K562 (cell line): ENCODE results near the gene TOMM6. TPM values are rescaled to one million over a fixed set of nuclear protein-coding genes. Genes with fewer than 3 reads are reported as not detected.
A peak's percentile ranks its signal among the peaks of the same experiment; 100 is the strongest.

Experiments
- ARID2 ChIP-seq: fragments of 450-650 bp; IDR thresholded peaks from 2 replicates; pipeline ENCODE4 v1.6.1; 2017; ENCODE audit warnings: antibody characterized with exemption, mild to moderate bottlenecking
- ARNT ChIP-seq, 2 experiments: fragments of 450-650 bp; IDR thresholded peaks; 2 replicates each; pipeline ENCODE4 v1.6.1; 2016; ENCODE audit warnings: mild to moderate bottlenecking in 1 of 2
- ELF4 ChIP-seq: fragments of 450-650 bp; formaldehyde crosslinking; IDR thresholded peaks from 2 replicates; pipeline ENCODE4 v1.4.0; 2022; ENCODE audit warnings: missing genetic modification characterization
- ERF ChIP-seq: fragments of 450-650 bp; formaldehyde crosslinking; IDR thresholded peaks from 2 replicates; pipeline ENCODE4 v1.4.0; 2020; ENCODE audit warnings: mild to moderate bottlenecking, mixed read lengths
- ESRRA ChIP-seq: fragments of 450-650 bp; IDR thresholded peaks from 2 replicates; pipeline ENCODE4 v1.6.1; 2014; ENCODE audit warnings: low read depth, mild to moderate bottlenecking, moderate library complexity, borderline replicate concordance
- GATAD2A ChIP-seq: fragments of 450-650 bp; IDR thresholded peaks from 2 replicates; pipeline ENCODE4 v1.6.1; 2017
- HDGF ChIP-seq: fragments of 450-650 bp; IDR thresholded peaks from 2 replicates; pipeline ENCODE4 v1.6.1; 2016
- HLTF ChIP-seq: fragments of 450-650 bp; IDR thresholded peaks from 2 replicates; pipeline ENCODE4 v1.6.1; 2016
- JUND ChIP-seq, 2 experiments: IDR thresholded peaks; 2 replicates in 1 of 2; 3 replicates in 1 of 2; pipeline ENCODE4 v1.6.1; 2011; ENCODE audit warnings: borderline replicate concordance in 2 of 2, low read depth in 2 of 2, low read length in 2 of 2, improper control_type of control experiment in 1 of 2, missing biosample characterization in 1 of 2, missing genetic modification characterization in 1 of 2, missing genetic modification reagents in 1 of 2
- LCOR ChIP-seq: sonication (generic); formaldehyde crosslinking; IDR thresholded peaks from 2 replicates; pipeline ENCODE4 v1.8.0; 2022; ENCODE audit warnings: mild to moderate bottlenecking, missing genetic modification reagents
- MEF2A ChIP-seq: IDR thresholded peaks from 2 replicates; pipeline ENCODE4 v1.6.1; 2011; ENCODE audit warnings: low read depth, mild to moderate bottlenecking, low read length, moderate library complexity; ENCODE audit not compliant: control insufficient read depth
- MTA2 ChIP-seq: fragments of 450-650 bp; IDR thresholded peaks from 2 replicates; pipeline ENCODE4 v1.6.1; 2016; ENCODE audit warnings: low read depth
- SRF ChIP-seq, 2 experiments: fragments of 250-450, 450-650 bp in 1 of 2; sonication (Bioruptor Pico) in 1 of 2; sonication (generic) in 1 of 2; formaldehyde crosslinking; IDR thresholded peaks; 2 replicates each; pipeline versions ENCODE4 v1.5.0 to v1.5.1; 2020 to 2022; ENCODE audit warnings: mild to moderate bottlenecking in 1 of 2, missing genetic modification reagents in 1 of 2
- TCF3 ChIP-seq: sonication (generic); formaldehyde crosslinking; IDR thresholded peaks from 2 replicates; pipeline ENCODE4 v1.4.0; 2020; ENCODE audit warnings: mild to moderate bottlenecking, missing genetic modification reagents
- XRCC5 ChIP-seq: fragments of 200-400 bp; formaldehyde crosslinking; IDR thresholded peaks from 2 replicates; pipeline ENCODE4 v1.6.1; 2017; ENCODE audit warnings: low read depth, mild to moderate bottlenecking, low read length
- ZNF3 ChIP-seq: fragments of 250-450 bp; sonication (Bioruptor Pico); IDR thresholded peaks from 2 replicates; pipeline ENCODE4 v1.5.0; 2021; ENCODE audit warnings: mild to moderate bottlenecking, moderate library complexity
- polyA plus RNA-seq, 8 experiments: library from polyadenylated mRNA; depleted of rRNA in 4 of 8; stranded (reverse) in 5 of 8; unstranded in 3 of 8; fragments of >200 nt; fragmentation: Nextera tagmentation in 2 of 8; fragmentation: Illumina TruSeq in 1 of 8; extraction: Ambion mirVana in 2 of 8; extraction: Trizol in 1 of 8; gene quantifications; 2 replicates each; pipeline versions ENCODE4 v1.2.1 to v1.2.3, GENCODE V29; 2011 to 2014; ENCODE audit warnings: inconsistent platforms in 1 of 8, missing spikeins in 1 of 8
- total RNA-seq, 7 experiments: library from RNA; depleted of rRNA in 6 of 7; stranded (reverse); fragments of >200 nt in 6 of 7; fragmentation: Illumina TruSeq in 2 of 7; extraction: Trizol in 2 of 7; gene quantifications; 2 replicates each; pipeline versions ENCODE4 v1.2.1 to v1.2.3, GENCODE V29; 2011 to 2021; ENCODE audit warnings: low replicate concordance in 1 of 7
- TF ChIP-seq, protein P1 (sequence below), 2 experiments: IDR thresholded peaks; 2 replicates each; pipeline ENCODE4 v1.6.1; 2012; ENCODE audit warnings: improper control_type of control experiment in 2 of 2, low read depth in 2 of 2, low read length in 2 of 2, borderline replicate concordance in 1 of 2
- TF ChIP-seq, protein P2 (sequence below): fragments of 450-650 bp; IDR thresholded peaks from 2 replicates; pipeline ENCODE4 v1.6.1; 2016; ENCODE audit warnings: missing biosample characterization, missing genetic modification characterization
- TF ChIP-seq, protein P3 (sequence below), 2 experiments: fragments of 450-650 bp; IDR thresholded peaks; 2 replicates each; pipeline ENCODE4 v1.6.1; 2016

Gene TOMM6
- total and polyA plus RNA-seq, 9 of the 15 experiments (the other 6 are each of a cell fraction or from before 2014, with no cell fraction given) = 380 to 2,097 (median 1,065) TPM

DNA sequence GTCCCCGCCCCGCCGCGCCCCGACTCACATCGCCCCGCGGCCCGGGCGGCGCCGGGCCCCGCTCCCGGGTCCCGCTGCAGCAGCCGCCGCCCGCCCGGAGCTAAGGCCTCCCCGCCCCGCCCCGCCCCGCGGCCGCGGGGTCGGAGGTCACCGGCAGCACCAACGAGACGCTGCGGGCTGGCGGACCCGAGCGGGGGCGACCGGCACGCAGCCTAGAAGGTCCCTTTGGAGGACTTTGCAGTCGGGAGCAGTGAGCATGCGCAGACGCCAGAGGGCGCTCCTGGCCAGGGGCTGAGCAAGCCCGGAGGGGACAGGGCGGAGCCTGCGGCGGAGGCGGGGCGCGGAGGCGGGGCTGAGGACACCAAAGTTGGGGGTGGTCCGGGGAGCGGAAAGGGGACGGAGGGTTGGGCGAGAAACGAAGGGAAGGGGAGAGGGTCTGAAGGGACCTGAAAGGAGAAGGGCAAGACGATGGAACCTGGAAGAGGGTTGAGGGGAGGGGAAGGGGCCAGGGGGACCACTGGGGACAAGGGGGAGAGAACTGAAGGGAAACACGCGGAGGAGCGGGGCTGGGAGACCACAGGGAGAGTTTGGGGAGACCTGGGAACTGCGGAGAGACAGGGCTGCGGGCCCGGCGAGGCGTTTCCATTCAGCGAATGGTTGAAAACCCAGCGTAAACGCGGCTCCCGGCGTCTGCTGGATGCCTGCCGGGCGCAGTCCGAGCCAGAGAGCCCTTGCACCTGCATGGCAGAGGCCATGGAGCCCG is 7.5 kb upstream of the TOMM6 start, which contains the start of gene FRS3 (continued):
- TF ChIP-seq, protein P1, sequence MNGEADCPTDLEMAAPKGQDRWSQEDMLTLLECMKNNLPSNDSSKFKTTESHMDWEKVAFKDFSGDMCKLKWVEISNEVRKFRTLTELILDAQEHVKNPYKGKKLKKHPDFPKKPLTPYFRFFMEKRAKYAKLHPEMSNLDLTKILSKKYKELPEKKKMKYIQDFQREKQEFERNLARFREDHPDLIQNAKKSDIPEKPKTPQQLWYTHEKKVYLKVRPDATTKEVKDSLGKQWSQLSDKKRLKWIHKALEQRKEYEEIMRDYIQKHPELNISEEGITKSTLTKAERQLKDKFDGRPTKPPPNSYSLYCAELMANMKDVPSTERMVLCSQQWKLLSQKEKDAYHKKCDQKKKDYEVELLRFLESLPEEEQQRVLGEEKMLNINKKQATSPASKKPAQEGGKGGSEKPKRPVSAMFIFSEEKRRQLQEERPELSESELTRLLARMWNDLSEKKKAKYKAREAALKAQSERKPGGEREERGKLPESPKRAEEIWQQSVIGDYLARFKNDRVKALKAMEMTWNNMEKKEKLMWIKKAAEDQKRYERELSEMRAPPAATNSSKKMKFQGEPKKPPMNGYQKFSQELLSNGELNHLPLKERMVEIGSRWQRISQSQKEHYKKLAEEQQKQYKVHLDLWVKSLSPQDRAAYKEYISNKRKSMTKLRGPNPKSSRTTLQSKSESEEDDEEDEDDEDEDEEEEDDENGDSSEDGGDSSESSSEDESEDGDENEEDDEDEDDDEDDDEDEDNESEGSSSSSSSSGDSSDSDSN (IDR thresholded peaks at IDR 0.05; ENCODE audit: borderline replicate concordance in 1 of 2, low read depth in 2 of 2, low read length in 2 of 2) = 0 out of 4 replicates have a peak, but pooled peaks of 1 of the 2 experiments have one; percentile 19
- TF ChIP-seq ELF4 (peak; percentile 84), MTA2 (0 out of 2 replicates have a peak, but pooled peaks have one; percentile 13), ZNF3 (CRISPR knock-in tag) (no peak), HDGF (peak; percentile 85; the same call in 1 of the 2 replicates), ERF (CRISPR knock-in tag) (0 out of 2 replicates have a peak, but pooled peaks have one; percentile 10), TCF3 (peak; percentile 54), MEF2A (peak; percentile 29; the same call in 1 of the 2 replicates), XRCC5 (peak; percentile 96), ARNT (IDR thresholded peaks at IDR 0.05) (peak in 1 of 2 experiments; percentile 17; a peak in 1 of 4 replicates), ESRRA (peak; percentile 72; the same call in 1 of the 2 replicates), JUND (IDR thresholded peaks at IDR 0.05; ENCODE audit: borderline replicate concordance, low read depth, low read length) (peak; percentile 82), JUND (tag; IDR thresholded peaks at IDR 0.05; ENCODE audit: borderline replicate concordance, low read depth, low read length) (no peak; the same call in 2 of the 3 replicates), GATAD2A (peak; percentile 46; the same call in 1 of the 2 replicates), HLTF (peak; percentile 71; the same call in 1 of the 2 replicates), LCOR (CRISPR knock-in tag) (peak; percentile 93), ARID2 (peak; percentile 91), SRF (CRISPR knock-in tag; IDR thresholded peaks at IDR 0.05) (peak in 1 of 2 experiments; percentile 68; a peak in 1 of 4 replicates)
- TF ChIP-seq, protein P2, sequence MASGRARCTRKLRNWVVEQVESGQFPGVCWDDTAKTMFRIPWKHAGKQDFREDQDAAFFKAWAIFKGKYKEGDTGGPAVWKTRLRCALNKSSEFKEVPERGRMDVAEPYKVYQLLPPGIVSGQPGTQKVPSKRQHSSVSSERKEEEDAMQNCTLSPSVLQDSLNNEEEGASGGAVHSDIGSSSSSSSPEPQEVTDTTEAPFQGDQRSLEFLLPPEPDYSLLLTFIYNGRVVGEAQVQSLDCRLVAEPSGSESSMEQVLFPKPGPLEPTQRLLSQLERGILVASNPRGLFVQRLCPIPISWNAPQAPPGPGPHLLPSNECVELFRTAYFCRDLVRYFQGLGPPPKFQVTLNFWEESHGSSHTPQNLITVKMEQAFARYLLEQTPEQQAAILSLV (tag) = no peak
- TF ChIP-seq, protein P3, sequence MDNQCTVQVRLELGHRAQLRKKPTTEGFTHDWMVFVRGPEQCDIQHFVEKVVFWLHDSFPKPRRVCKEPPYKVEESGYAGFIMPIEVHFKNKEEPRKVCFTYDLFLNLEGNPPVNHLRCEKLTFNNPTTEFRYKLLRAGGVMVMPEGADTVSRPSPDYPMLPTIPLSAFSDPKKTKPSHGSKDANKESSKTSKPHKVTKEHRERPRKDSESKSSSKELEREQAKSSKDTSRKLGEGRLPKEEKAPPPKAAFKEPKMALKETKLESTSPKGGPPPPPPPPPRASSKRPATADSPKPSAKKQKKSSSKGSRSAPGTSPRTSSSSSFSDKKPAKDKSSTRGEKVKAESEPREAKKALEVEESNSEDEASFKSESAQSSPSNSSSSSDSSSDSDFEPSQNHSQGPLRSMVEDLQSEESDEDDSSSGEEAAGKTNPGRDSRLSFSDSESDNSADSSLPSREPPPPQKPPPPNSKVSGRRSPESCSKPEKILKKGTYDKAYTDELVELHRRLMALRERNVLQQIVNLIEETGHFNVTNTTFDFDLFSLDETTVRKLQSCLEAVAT (IDR thresholded peaks at IDR 0.05) = peak; percentile 63 to 76; a peak in 2 of 4 replicates
